ENCODE data around the gene RAB4A.

RAB4A gene

GRCh38 chr1:229302740-229303139 lies 31.8 kb downstream of the RAB4A start:
- no peaks in the 10 kb centered on the region for H4K20me1 ChIP-seq (ENCODE audit: low read depth, low read length)
- H3K27me3 ChIP-seq (ENCODE audit: low read length), result no peaks in the 10 kb centered on the region
- H2AFZ ChIP-seq (ENCODE audit: low read depth, low read length, severe bottlenecking), result no peak overlapping the region
- no peaks in the 10 kb centered on the region for H3K79me2 ChIP-seq (ENCODE audit: insufficient read depth, low read length)
- H3K36me3 ChIP-seq (ENCODE audit: low read length), result peaks cover 4% of the 10 kb centered on the region; the same call in 1 of the 2 replicates
- H3F3A ChIP-seq (ENCODE audit: insufficient read depth), result no peaks in the 10 kb centered on the region
- H3K4me2 ChIP-seq (ENCODE audit: low read depth, low read length, poor library complexity, severe bottlenecking), result no peak overlapping the region
- no peak overlapping the region for H3K9ac ChIP-seq (ENCODE audit: low read length)
- no peak overlapping the region for H3K4me3 ChIP-seq (ENCODE audit: insufficient read depth, low read length, poor library complexity, severe bottlenecking)
- TF ChIP-seq EZH2phosphoT487 (conservative IDR thresholded peaks at IDR 0.05; ENCODE audit: low read length) (no peak), CTCF (IDR thresholded peaks at IDR 0.05; ENCODE audit: insufficient read depth, low read length, poor library complexity, severe bottlenecking) (no peak)
- no peaks in the 10 kb centered on the region for H3K9me2 ChIP-seq (replicated peaks; ENCODE audit: insufficient read depth, low read length)
- H3K27ac ChIP-seq (ENCODE audit: low read depth, low read length), result no peak overlapping the region
- H3K9me3 ChIP-seq (ENCODE audit: insufficient read depth, low read length), result no peaks in the 10 kb centered on the region

- Histone ChIP-seq H3K4me3 (ENCODE audit: insufficient read depth, low read length, poor library complexity, severe bottlenecking) (no peak overlapping the region), H3K9me2 (replicated peaks; ENCODE audit: insufficient read depth, low read length) (no peaks in the 10 kb centered on the region), H3F3A (ENCODE audit: insufficient read depth) (no peaks in the 10 kb centered on the region), H3K27ac (ENCODE audit: low read depth, low read length) (no peak overlapping the region), H3K27me3 (ENCODE audit: low read length) (no peaks in the 10 kb centered on the region), H4K20me1 (ENCODE audit: low read depth, low read length) (no peaks in the 10 kb centered on the region), H3K79me2 (ENCODE audit: insufficient read depth, low read length) (no peaks in the 10 kb centered on the region), H2AFZ (ENCODE audit: low read depth, low read length, severe bottlenecking) (no peak overlapping the region), H3K36me3 (ENCODE audit: low read length) (peaks cover 4% of the 10 kb centered on the region; the same call in 1 of the 2 replicates), H3K4me2 (ENCODE audit: low read depth, low read length, poor library complexity, severe bottlenecking) (no peak overlapping the region), H3K9me3 (ENCODE audit: insufficient read depth, low read length) (no peaks in the 10 kb centered on the region), H3K9ac (ENCODE audit: low read length) (no peak overlapping the region)
- TF ChIP-seq CTCF (IDR thresholded peaks at IDR 0.05; ENCODE audit: insufficient read depth, low read length, poor library complexity, severe bottlenecking) (no peak), EZH2phosphoT487 (conservative IDR thresholded peaks at IDR 0.05; ENCODE audit: low read length) (no peak)
Measured at GRCh38 chr1:229303855-229304254, 32.9 kb downstream of the RAB4A start.

- H3K4me3 ChIP-seq (ENCODE audit: insufficient read depth, low read length, poor library complexity, severe bottlenecking), result no peak overlapping the region
- H4K20me1 ChIP-seq (ENCODE audit: low read depth, low read length), result no peaks in the 10 kb centered on the region
- no peaks in the 10 kb centered on the region for H3K79me2 ChIP-seq (ENCODE audit: insufficient read depth, low read length)
- no peak for TF ChIP-seq CTCF (IDR thresholded peaks at IDR 0.05; ENCODE audit: insufficient read depth, low read length, poor library complexity, severe bottlenecking)
- no peak for TF ChIP-seq EZH2phosphoT487 (conservative IDR thresholded peaks at IDR 0.05; ENCODE audit: low read length)
- H3K9me2 ChIP-seq (replicated peaks; ENCODE audit: insufficient read depth, low read length), result no peaks in the 10 kb centered on the region
- H3K27me3 ChIP-seq (ENCODE audit: low read length), result no peaks in the 10 kb centered on the region
- H3K36me3 ChIP-seq (ENCODE audit: low read length), result peaks cover 4% of the 10 kb centered on the region; the same call in 1 of the 2 replicates
- H3K27ac ChIP-seq (ENCODE audit: low read depth, low read length), result no peak overlapping the region
- no peak overlapping the region for H2AFZ ChIP-seq (ENCODE audit: low read depth, low read length, severe bottlenecking)
- H3F3A ChIP-seq (ENCODE audit: insufficient read depth), result no peaks in the 10 kb centered on the region
- no peaks in the 10 kb centered on the region for H3K9me3 ChIP-seq (ENCODE audit: insufficient read depth, low read length)
- no peak overlapping the region for H3K4me2 ChIP-seq (ENCODE audit: low read depth, low read length, poor library complexity, severe bottlenecking)
- H3K9ac ChIP-seq (ENCODE audit: low read length), result no peak overlapping the region
Measured at GRCh38 chr1:229305392-229305791, 34.5 kb downstream of the RAB4A start.

All from SU-DHL-6 (cell line).